Kidney (tissue), 14 donors: ENCODE data around the gene ELOB. TPM values are rescaled to one million over a fixed set of nuclear protein-coding genes. Genes with fewer than 3 reads are reported as not detected.

ENCODE experiments used
- DNase-seq, 5 donors: peaks; one replicate each; pipeline ENCODE4 v3.0.0-alpha.2; 2013 to 2020
- FAIRE-seq: peaks from 2 replicates; lab custom pipeline; 2012; peaks lifted over from hg19 to GRCh38; lab: Jason Lieb, UNC
- H3K27ac ChIP-seq, 2 donors: one replicate each; pipeline ENCODE4 v1.7.0; 2013; ENCODE audit warnings: low read depth in 2 of 2, low read length in 2 of 2, inconsistent platforms in 1 of 2
- H3K27me3 ChIP-seq: one replicate; pipeline ENCODE4 v1.7.1; 2013; ENCODE audit warnings: low read length, inconsistent platforms; ENCODE audit not compliant: control insufficient read depth, insufficient read depth
- H3K36me3 ChIP-seq, 3 donors: one replicate each; pipeline versions ENCODE4 v1.7.0 to v1.7.1; 2013; ENCODE audit warnings: low read length in 3 of 3, control low read depth in 1 of 3, inconsistent platforms in 1 of 3; ENCODE audit not compliant: insufficient read depth in 3 of 3, control insufficient read depth in 2 of 3
- H3K4me1 ChIP-seq, 3 donors: one replicate each; pipeline versions ENCODE4 v1.7.0 to v1.7.1; 2013; ENCODE audit warnings: low read length in 3 of 3, inconsistent platforms in 1 of 3, low read depth in 1 of 3; ENCODE audit not compliant: control insufficient read depth in 2 of 3, insufficient read depth in 2 of 3
- H3K4me3 ChIP-seq, 3 donors: one replicate each; pipeline versions ENCODE4 v1.7.0 to v1.8.1; 2013; ENCODE audit warnings: low read length in 3 of 3, control low read depth in 1 of 3, inconsistent platforms in 1 of 3
- H3K9ac ChIP-seq, 3 donors: one replicate each; pipeline versions ENCODE4 v1.7.0 to v1.7.1; 2013; ENCODE audit warnings: low read length in 3 of 3, control low read depth in 1 of 3, inconsistent platforms in 1 of 3
- H3K9me3 ChIP-seq, 3 donors: one replicate each; pipeline versions ENCODE4 v1.7.0 to v1.7.1; 2013; ENCODE audit warnings: low read length in 3 of 3, control low read depth in 1 of 3, inconsistent platforms in 1 of 3; ENCODE audit not compliant: control insufficient read depth in 2 of 3, insufficient read depth in 1 of 3
- intact Hi-C: fragments of 100-400 bp; cut with DNase I; formaldehyde crosslinking; loops from one replicate; pipeline ENCODE4 v1.11.1; 2022
- polyA plus RNA-seq: library from polyadenylated mRNA; stranded (reverse); fragments of 350-450 nt; fragmentation: Illumina TruSeq; extraction: RNeasy Lipid Tissue Mini Kit (QIAGEN cat#74804); gene quantifications from one replicate; pipeline ENCODE4 v1.2.3, GENCODE V29; 2014; ENCODE audit warnings: low read depth, low replicate concordance; ENCODE audit not compliant: insufficient read depth
- total RNA-seq: library from RNA; stranded (reverse); fragmentation: NEBNext Ultra II Directional; extraction: Animal tissue kit (Norgen Biotek cat#: 25700); gene quantifications from one replicate; pipeline ENCODE4 v1.2.1, GENCODE V29; 2021
- TF ChIP-seq, protein P1 (sequence below): IDR thresholded peaks from 3 replicates; pipeline ENCODE4 v1.5.1; 2012; ENCODE audit warnings: mild to moderate bottlenecking, moderate library complexity, borderline replicate concordance; ENCODE audit not compliant: insufficient read depth; ENCODE audit errors: extremely low read depth
- donor health status: control.
- donor health status: control.
- donor health status: control.
- donor health status: control.
- donor health status: control.
- donor health status: DM: yes; HTN: yes; CAD: no.
- donor health status: Normal renal cell carcinoma (clear cell type).

Gene ELOB
- total and polyA plus RNA-seq, 2 donors from 2014 or later, result 226 to 836 TPM

DNA sequence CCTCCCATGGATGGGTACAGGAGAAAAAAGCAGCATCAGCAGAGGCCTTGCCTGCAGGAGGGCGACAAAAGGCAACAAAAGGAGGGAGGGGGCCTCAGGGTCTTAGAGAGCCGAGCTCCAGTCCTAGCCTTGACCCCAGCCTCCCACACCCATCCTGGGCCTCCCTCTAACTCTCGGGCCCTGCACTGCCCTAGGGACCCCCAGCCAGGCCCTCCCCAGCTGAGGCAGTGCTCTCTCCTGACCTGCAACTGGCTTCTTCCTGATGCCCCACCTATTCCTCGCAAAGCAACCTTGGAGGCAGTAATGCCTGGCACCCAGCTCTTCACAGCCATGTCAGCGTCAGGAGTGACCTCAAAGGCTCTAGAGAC lies 39.9 kb downstream of the ELOB start:
- Histone ChIP-seq H3K9ac (no peak overlapping the region), H3K4me1 (no peaks in the 10 kb centered on the region), H3K27ac (no peak overlapping the region), H3K4me3 (no peak overlapping the region), H3K27me3 (no peaks in the 10 kb centered on the region), H3K9me3 (no peaks in the 10 kb centered on the region), H3K36me3 (no peaks in the 10 kb centered on the region)
- DNase-seq, result peak in 1 of 5 donors; percentile 43
- intact Hi-C loops, result no loop called here
- TF ChIP-seq, protein P1, sequence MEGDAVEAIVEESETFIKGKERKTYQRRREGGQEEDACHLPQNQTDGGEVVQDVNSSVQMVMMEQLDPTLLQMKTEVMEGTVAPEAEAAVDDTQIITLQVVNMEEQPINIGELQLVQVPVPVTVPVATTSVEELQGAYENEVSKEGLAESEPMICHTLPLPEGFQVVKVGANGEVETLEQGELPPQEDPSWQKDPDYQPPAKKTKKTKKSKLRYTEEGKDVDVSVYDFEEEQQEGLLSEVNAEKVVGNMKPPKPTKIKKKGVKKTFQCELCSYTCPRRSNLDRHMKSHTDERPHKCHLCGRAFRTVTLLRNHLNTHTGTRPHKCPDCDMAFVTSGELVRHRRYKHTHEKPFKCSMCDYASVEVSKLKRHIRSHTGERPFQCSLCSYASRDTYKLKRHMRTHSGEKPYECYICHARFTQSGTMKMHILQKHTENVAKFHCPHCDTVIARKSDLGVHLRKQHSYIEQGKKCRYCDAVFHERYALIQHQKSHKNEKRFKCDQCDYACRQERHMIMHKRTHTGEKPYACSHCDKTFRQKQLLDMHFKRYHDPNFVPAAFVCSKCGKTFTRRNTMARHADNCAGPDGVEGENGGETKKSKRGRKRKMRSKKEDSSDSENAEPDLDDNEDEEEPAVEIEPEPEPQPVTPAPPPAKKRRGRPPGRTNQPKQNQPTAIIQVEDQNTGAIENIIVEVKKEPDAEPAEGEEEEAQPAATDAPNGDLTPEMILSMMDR, result no peak
- no peak for FAIRE-seq

- Histone ChIP-seq H3K9me3 (no peaks in the 10 kb centered on the region), H3K4me1 (no peaks in the 10 kb centered on the region), H3K9ac (no peak overlapping the region), H3K27me3 (no peaks in the 10 kb centered on the region), H3K27ac (no peak overlapping the region), H3K36me3 (no peaks in the 10 kb centered on the region), H3K4me3 (no peak overlapping the region)
- TF ChIP-seq, protein P1, result no peak
- intact Hi-C loops, result no loop called here
- DNase-seq (peak in 1 of 5 donors; percentile 20), FAIRE-seq (no peak)
Measured at GRCh38 chr16:2736476-2737237, 40.4 kb downstream of the ELOB start.

GRCh38 chr16:2734844-2735515 lies 42.1 kb downstream of the ELOB start:
- Histone ChIP-seq H3K9me3 (no peaks in the 10 kb centered on the region), H3K4me1 (no peaks in the 10 kb centered on the region), H3K27me3 (no peaks in the 10 kb centered on the region), H3K9ac (no peak overlapping the region), H3K36me3 (no peaks in the 10 kb centered on the region), H3K27ac (no peak overlapping the region), H3K4me3 (no peak overlapping the region)
- FAIRE-seq (no peak), DNase-seq (no peak)
- intact Hi-C loops, result no loop called here
- TF ChIP-seq, protein P1, result no peak
